SU-DHL-6 (cell line): ENCODE results near the gene ZNF678.

Experiments
- CTCF ChIP-seq: fragments of 200-600 bp; sonication (generic); IDR thresholded peaks from one replicate; pipeline ENCODE4 v1.5.1; 2017; ENCODE audit warnings: antibody characterized with exemption, mild to moderate bottlenecking, low read length, moderate library complexity; ENCODE audit not compliant: insufficient read depth, poor library complexity, severe bottlenecking
- EZH2phosphoT487 ChIP-seq: fragments of 200-600 bp; sonication (generic), shearing (Covaris generic); conservative IDR thresholded peaks from 2 replicates; pipeline ENCODE4 v1.6.1; 2018; ENCODE audit warnings: mild to moderate bottlenecking, antibody characterized with exemption, low read length, moderate library complexity, mixed read lengths

- TF ChIP-seq CTCF (no peak), EZH2phosphoT487 (no peak)
Observed at GRCh38 chr1:227518876-227519275, 44.5 kb upstream of the ZNF678 start.
